Raji (cell line): ENCODE data around the gene EMX1.

Experiments used
- POLR2A ChIP-seq: IDR thresholded peaks from 2 replicates; pipeline ENCODE4 v1.6.1; 2011; ENCODE audit warnings: low read depth, low read length, control low read depth; ENCODE audit not compliant: insufficient read depth

EMX1 gene

GRCh38 chr2:72917138-72917876 is at the start of gene EMX1:
Gene EMX1, plus strand, starts transcription at chr2:72917519. Its CDS starts 334 bp downstream, at chr2:72917853.
- no peak for TF ChIP-seq POLR2A

- TF ChIP-seq POLR2A = no peak
Observed at GRCh38 chr2:72871060-72871459, 46.3 kb upstream of the EMX1 start.

- no peak for TF ChIP-seq POLR2A
Observed at GRCh38 chr2:72871880-72872279, 45.4 kb upstream of the EMX1 start.

- no peak for TF ChIP-seq POLR2A
Observed at GRCh38 chr2:72883356-72883962, 33.9 kb upstream of the EMX1 start.

GRCh38 chr2:72886505-72887031 is 30.8 kb upstream of the EMX1 start:
- TF ChIP-seq POLR2A = no peak

GRCh38 chr2:72887032-72887739 is 30.1 kb upstream of the EMX1 start, which contains the start of gene SPR:
Gene SPR, plus strand, starts transcription at chr2:72887408. Its CDS starts 25 bp downstream, at chr2:72887433.
- no peak for TF ChIP-seq POLR2A

- no peak for TF ChIP-seq POLR2A
Observed at GRCh38 chr2:72887740-72888437, 29.4 kb upstream of the EMX1 start.

GRCh38 chr2:72888438-72889202 is 28.7 kb upstream of the EMX1 start:
- TF ChIP-seq POLR2A = no peak

GRCh38 chr2:72889991-72890390 is 27.3 kb upstream of the EMX1 start:
- TF ChIP-seq POLR2A = no peak

- no peak for TF ChIP-seq POLR2A
Observed at GRCh38 chr2:72891091-72891818, 26.1 kb upstream of the EMX1 start.

GRCh38 chr2:72892506-72893173 is 24.7 kb upstream of the EMX1 start:
- no peak for TF ChIP-seq POLR2A

- no peak for TF ChIP-seq POLR2A
Observed at GRCh38 chr2:72893594-72894319, 23.6 kb upstream of the EMX1 start.
